T47D (cell line): Measurements from ENCODE around the gene OVOL1.

Experiments used
- DNase-seq, 2 experiments: peaks; one replicate each; pipeline versions ENCODE4 v3.0.0 to v3.0.0-alpha.2; 2011 to 2012; ENCODE audit warnings: low read depth in 1 of 2, low spot score in 1 of 2
- JUND ChIP-seq: IDR thresholded peaks from 2 replicates; pipeline ENCODE4 v1.6.1; 2012; ENCODE audit warnings: low read depth
- in situ Hi-C: cut with HindIII; loops from 2 replicates; pipeline ENCODE4 v1.10.0; 2016; ENCODE audit warnings: low sequenced_read_pairs, low pct_unique_long_range_greater_than_20kb

Gene OVOL1

DNA sequence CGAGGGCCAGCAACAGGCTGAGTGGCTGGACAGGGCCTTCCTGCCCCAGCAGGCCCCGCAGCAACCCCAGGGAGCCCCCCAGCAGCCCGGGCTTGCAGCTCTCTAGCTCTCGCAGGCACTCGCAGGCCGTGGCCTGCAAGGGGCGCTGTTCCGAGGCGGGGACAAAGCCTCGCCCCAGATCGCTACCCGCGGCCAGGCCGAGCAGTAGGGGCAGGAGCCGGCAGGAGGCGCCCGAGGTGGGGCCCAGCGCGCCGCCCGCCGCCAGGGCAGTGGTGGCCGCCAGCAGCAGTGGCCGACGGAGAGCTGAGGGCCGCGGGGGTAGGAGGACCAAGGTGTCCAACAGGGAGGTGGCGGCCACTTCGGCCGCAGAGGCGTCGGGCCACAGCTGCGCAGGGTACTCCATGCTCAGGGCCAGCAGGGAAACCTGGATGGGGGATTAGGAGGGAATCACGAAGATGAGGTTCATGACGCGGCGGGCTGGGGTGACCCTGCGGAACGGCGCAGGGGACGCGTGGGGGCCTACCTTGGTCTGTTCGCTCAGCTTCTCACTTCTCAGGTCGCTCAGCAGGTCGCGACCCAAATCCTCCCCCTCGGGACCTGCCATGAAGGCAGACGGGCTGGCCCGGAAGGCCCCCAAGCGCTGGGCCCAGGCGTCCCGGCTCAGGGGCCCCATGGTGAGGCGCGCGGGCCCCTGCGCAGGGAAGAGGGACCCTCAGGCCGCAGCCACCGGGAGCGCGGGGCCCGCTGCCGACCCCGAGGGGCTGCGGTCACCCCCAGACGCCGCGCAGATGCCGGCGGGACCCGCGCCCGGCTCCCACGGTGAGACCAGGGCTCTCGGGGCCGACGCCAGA is 6.7 kb upstream of the OVOL1 start:
- no peak for TF ChIP-seq JUND
- DNase-seq, result peak; percentile 82 to 83
- in situ Hi-C loops, result no loop called here

DNA sequence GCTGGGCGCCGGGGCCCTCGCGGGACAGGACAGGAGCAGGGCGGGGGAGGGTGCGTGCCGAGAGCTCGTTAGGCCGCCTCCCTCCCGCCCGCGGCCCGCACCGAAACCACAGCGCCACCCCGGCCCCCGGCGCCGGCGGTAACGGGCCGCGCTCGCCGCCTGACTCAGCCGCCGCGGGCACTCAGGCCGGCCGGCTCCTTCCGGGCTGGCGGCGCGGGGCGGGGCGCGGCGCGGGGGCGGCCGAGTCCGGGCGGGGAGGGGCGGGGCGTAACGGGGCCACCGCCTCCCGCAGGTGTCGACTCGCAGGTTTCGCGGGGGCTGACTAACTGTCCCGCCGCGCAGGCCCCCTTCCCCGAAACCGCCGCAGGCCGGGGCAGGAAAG is 6.1 kb upstream of the OVOL1 start, which contains the start of gene AP5B1:
Gene AP5B1 (minus strand): TSS at position 207 of the 382 bp plus-strand sequence. CDS start 385 bp downstream, outside the sequence.
- DNase-seq, result peak; percentile 80 to 94
- no peak for TF ChIP-seq JUND
- in situ Hi-C loops, result no loop called here

DNA sequence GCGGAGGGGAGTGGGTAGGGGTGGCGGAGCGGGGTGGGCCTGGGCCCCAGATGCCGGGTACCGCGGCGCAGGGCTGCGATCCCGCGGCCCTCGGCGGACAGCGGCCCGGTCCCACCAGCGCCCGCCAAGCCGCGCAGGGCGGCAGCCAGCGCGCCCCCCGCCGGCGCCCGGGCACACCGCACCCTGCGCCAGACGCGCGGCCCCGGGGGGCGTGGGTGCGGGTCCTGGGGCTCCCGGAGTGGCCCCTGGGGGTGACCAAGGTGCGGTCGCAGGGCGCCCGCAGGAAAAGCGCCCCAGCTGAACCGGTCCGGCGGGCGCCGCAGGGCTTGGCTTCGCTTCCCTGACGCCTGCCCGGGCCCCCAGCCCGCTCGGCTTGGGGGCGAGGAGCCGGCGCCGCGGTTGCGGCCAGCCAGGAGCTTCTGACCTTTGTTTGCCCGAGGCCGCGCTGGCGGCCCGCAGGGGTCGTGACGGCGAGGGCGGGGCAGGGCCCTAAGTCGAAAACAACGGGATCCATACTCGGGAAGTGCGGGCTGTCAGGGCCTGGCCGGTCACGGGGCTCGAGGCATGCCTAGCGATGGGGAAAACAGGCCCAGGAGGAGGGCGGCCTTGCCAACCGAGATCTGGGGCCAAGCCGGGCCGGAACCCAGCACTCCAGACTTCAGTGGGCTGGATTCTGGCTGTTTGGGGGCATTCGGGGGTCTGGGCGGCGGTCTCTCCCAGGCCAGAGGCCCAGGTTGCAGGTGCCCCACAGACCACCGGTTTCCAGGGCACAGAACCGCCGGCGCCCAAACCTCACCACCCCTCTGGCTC is 5.5 kb upstream of the OVOL1 start:
- no peak for TF ChIP-seq JUND
- peak; percentile 55 to 68 for DNase-seq
- in situ Hi-C loops, result no loop called here

DNA sequence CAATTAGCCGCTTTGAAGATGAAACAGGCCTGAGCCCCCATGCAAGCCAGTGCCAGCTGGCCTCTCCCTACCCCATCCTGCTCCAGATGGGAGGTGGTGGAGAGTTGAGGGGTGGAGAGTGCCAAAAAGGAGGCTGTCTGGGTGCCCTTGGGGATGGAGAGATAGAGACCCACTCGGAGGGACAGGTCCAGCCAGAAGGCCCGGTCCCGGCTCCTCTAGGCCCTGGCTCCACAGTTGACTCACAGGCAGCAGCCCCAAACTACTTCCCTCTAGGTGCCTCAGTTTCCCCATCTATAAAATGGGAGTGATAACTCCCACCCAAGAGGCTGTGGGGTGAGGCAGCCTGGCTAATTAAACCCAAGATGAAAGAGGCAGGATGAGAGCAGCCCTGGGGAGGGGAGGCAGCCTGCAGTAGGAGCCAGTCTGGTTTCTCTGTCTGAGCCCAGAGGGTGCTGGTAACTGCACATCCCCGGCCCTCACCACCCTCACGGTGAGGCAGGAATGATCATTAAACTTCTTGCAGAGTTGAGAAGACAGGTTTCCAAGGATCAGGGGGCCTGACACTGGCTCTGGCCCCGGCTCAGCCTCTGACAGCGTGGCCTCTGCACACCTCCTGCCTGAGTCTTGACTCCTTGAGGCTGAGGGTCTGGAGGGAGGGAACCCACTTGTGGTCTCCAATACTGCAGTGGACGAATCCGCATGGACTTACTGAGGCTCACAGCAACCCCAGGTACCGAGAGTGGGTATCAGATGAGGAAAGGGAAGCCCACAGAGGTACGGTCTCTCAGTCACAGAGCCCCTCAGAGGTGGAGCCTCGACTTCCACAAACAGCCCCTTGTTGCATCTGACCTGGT is 4.7 kb upstream of the OVOL1 start:
- in situ Hi-C loops, result no loop called here
- TF ChIP-seq JUND, result no peak
- no peak for DNase-seq

DNA sequence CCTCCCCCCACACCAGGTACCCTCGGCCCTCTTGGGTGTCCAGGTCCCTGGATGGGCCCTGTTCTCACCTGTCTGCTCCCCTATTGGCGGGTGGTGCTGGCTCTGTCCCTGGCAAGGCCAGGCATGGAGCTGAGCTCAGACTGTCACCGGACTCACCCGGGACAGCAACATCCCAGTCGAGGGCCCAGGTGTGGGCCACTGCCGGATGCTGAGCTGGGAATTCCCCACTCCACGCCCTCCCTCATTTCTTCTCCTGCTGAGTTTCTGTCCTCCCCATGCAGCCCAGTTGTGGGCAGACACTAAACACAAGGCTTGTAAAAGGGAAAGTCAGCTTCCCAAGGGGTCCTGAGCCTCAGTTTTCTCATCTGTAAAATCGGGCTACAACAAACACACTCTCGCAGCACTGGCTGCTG is 4.0 kb upstream of the OVOL1 start:
- DNase-seq, result no peak
- TF ChIP-seq JUND, result no peak
- in situ Hi-C loops, result no loop called here

DNA sequence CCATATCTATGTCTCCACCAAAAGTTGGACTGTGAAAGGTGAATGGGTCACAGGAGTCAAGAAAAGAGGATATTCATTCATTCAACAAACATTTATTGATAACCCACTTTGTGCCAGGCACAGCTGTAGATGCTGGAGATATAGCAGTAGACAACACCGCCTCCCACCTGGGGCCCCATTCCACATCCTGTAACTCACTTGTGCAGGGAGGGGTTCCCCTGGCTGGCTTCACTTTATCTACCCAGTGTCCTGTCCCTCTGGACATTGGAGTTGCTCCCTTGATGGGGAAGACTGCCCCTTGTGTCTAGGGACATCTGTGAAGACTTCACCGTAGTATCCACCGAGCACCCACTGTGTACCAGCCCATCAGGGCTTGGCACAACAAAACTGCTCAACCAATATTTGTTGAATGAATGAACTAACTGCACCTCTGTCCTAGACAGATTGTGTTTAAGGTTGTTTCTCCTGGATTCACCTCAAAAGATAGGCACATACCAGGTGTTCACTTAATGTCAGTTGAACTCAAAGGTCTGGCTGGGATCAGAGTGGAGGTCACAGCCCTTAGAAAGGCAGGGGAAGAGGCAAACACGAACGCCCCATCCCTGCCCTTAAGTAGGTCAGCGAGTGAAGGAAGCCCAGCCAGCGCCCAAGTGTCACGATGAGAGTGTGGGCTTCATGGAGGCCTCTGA is 1.4 kb upstream of the OVOL1 start:
- in situ Hi-C loops, result no loop called here
- no peak for TF ChIP-seq JUND
- no peak for DNase-seq

DNA sequence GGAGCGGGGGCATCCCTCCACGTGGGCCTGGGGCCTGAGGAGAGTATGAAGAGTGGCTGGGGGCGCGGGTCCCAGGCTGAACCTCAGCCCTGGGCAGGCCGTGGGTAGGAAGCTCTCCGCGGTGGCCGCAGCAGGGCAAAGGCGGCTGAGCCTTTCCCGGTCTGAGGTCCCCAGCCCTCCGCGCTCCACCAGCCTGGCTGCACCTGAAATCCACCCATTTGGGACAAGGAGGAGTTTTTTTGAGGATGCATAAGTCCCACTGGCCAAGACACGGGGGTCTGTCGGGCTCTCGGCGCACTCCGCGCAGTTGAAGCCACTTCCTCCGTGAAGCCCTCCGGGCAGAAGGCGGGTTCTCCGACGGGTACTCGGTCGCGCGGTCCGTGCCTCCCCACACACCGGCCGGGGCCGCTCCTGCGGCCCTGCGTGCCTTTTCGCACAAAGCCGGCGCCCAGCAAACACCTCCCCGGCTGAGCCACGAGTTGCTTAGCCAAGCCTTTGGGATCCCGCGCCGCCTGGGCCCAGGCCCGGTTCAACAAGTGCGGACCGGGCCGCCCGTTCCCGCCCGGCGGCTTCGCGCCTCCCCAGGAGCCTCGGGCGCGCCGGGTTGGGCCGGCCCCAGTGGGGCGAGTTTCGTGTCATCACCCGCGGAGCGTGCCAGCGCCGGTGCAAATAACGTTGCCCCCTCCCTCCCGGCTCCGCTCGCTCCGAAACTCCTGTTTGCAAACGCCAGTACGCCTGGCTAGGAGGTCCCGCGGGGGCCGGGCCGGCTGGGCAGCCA is 666 bp upstream of the OVOL1 start:
- TF ChIP-seq JUND, result no peak
- in situ Hi-C loops, result no loop called here
- peak; percentile 56 to 79 for DNase-seq

DNA sequence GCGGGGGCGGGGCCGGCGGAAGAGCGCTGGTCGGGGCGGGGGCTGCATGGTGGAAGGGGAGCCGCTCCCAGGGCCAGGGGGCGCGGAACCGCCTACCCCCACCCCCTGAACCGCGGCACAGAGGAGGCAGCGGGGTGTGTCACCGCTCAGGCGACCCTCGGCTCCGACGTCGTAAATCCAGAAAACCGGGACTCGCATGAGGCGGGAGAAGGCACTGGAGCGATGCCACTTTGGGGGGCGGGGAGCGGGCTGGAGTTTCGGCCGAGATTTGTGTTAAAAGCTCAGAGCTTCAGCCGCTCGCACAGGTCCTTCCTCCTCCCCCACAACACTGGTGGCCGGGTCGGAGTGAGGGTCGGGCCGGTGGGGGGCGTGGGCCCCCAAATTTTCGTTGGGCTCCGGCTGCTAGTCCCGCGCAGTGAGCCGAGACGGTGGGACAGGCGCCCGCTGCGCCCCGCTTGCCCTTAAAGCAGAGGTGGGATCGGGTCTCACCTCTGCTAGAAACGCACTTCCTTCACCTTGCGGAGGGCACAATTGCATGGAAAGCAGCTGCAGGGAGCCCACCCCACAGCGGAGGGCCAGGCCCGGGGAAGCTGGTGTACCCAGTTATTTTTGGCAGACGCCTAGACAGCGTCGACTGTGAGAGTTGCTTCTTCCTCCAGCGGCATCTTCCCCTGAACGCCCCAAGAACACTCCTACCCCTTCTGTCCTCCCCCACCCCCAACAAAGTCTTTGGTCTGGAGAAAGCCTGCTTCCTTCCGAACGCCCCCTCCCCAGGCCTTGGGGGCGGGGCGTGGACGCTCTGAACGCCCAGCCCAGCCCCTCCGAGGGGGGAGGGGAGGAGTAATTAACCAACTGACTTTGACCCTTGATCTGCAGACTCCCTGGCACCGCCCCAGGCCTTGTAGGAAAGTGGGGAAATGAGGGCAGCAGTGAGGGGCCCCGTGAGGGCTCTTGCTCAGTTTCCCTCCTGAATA is 1.1 kb downstream of the OVOL1 start:
- TF ChIP-seq JUND, result no peak
- in situ Hi-C loops, result no loop called here
- DNase-seq, result no peak

DNA sequence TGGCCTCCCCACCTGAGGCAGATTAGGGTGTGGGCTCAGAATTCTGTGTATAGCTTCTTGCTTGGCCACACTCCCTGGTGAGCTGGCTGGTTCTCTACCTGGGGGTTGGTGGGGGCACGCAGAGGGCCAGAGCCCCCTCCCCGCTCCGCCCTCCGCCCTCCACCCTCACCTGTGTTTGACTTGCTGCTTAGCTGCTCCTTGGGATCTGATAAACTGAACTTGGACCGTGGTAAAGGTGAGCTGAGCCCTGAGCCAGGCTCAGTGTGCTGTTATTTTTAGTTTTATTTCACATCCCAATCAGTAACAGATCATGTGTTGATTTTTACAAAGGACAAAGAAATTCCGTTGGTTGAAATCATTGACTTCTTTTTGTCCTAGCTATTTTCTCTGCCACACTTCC is 2.0 kb downstream of the OVOL1 start:
- no peak for DNase-seq
- in situ Hi-C loops, result no loop called here
- TF ChIP-seq JUND, result no peak
